ENCODE data around the gene TAF4. TPM values are rescaled to one million over a fixed set of nuclear protein-coding genes. Genes with fewer than 3 reads are reported as not detected.

The TAF4 gene
- polyA plus RNA-seq, 4 donors = 4.6 to 18.3 (median 7.9) TPM

DNA sequence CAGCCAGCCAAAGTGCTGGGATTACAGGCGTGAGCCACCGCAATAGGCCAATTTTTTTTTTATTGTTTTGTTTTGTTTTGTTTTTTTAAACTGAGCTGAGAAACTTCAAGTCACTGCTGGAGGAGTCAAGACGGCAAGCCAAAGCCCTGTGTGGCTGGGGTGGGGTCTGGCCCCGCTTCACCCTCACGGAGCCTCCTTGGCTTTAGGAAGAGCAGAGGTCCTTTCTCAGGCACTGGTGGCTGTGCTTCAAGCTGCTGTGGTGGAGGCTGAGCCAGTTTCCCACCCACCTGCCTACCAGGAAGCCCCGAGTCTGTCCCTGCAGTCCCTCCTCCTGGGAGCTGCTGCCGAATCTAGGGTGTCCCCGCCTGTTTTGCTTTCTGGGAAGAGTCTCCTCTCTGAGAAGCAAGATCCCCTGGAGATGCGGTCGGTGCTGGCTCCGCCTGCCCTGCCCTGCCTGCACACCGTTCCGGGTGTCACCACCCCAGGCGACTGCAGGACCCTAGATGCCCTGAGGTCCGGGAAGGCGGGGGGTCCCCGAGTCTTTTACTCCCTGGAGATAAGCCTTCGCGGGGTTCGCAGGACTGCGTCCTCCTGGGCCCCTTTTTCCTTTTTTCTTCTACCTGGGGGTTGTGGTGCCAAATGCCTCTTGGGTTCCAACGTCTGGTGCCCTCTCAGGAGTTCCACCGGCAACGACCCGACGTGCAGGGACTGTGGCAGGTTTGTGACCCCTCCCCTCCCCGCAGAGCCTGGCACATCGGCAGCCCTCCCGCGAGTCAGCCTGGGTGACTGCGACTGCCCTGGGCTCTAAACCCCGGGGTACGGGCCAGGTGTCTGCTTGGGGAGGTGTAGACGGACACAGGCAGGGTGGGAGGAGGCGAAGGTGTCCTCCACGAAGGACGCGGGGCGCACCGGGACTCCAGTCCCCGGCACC, 100.7 kb downstream of the TAF4 start:
- Histone ChIP-seq H3K4me1 (ENCODE audit: control insufficient read depth in 3 of 3, insufficient read depth in 2 of 3, low read depth in 1 of 3, low read length in 2 of 3) (no peaks in the 10 kb centered on the region), H3K27ac (ENCODE audit: low read depth in 1 of 3, low read length in 2 of 3) (no peak overlapping the region), H3K4me3 (ENCODE audit: low read depth in 1 of 3, low read length in 3 of 3) (no peak overlapping the region), H3K27me3 (ENCODE audit: control insufficient read depth in 3 of 3, insufficient read depth in 3 of 3, low read length in 3 of 3) (peaks cover 0 to 17% (median 10%) of the 10 kb centered on the region in 3 donors), H3K9me3 (ENCODE audit: control insufficient read depth in 2 of 2, insufficient read depth in 1 of 2, low read depth in 1 of 2, low read length in 1 of 2) (no peaks in the 10 kb centered on the region), H3K36me3 (ENCODE audit: control insufficient read depth in 3 of 3, insufficient read depth in 2 of 3, low read depth in 1 of 3, low read length in 3 of 3) (no peaks in the 10 kb centered on the region)
- 15 to 35% (median 21%) methylated on average over 40 to 41 of the region's 41 CpGs for WGBS, 3 donors
- DNase-seq (no peak), FAIRE-seq (no peak)

DNA sequence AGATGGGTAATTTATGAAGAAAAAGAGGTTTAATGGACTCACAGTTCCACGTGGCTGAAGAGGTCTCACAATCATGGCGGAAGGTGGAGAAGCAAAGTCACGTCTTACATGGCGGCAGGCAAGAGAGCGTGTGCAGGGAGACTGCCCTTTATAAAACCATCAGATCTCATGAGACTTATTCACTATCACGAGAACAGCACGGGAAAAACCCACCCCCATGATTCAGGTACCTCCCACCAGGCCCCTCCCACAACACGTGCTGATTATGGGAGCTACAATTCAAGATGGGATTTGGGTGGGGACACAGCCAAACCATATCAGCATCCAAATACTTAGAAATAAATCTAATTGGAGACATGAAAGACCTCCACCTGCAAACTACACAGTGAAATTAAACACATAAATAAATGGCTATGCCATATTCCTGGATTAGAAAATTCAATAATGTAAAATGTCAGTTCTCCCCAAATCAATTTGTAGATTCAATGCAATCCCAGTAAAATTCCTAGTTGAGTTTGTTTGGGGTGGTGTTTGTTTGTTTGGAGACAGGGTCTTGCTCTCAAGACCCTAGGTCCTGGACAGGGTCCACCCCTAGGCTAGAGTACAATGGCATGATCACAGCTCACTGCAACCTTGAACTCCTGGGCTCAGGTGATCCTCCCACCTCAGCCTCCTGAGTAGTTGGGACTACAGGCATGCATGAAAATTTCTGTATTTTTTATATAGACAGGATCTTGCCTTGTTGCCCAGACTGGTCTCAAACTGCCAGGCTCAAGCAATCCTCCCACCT, 101.6 kb downstream of the TAF4 start:
- Histone ChIP-seq H3K4me1 (ENCODE audit: control insufficient read depth in 3 of 3, insufficient read depth in 2 of 3, low read depth in 1 of 3, low read length in 2 of 3) (no peaks in the 10 kb centered on the region), H3K27ac (ENCODE audit: low read depth in 1 of 3, low read length in 2 of 3) (no peak overlapping the region), H3K36me3 (ENCODE audit: control insufficient read depth in 3 of 3, insufficient read depth in 2 of 3, low read depth in 1 of 3, low read length in 3 of 3) (no peaks in the 10 kb centered on the region), H3K4me3 (ENCODE audit: low read depth in 1 of 3, low read length in 3 of 3) (no peak overlapping the region), H3K9me3 (ENCODE audit: control insufficient read depth in 2 of 2, insufficient read depth in 1 of 2, low read depth in 1 of 2, low read length in 1 of 2) (no peaks in the 10 kb centered on the region), H3K27me3 (ENCODE audit: control insufficient read depth in 3 of 3, insufficient read depth in 3 of 3, low read length in 3 of 3) (peaks cover 0 to 17% (median 10%) of the 10 kb centered on the region in 3 donors)
- FAIRE-seq (no peak), DNase-seq (no peak)
- 79 to 84% (median 81%) methylated on average over 8 of the region's 8 CpGs for WGBS, 3 donors

DNA sequence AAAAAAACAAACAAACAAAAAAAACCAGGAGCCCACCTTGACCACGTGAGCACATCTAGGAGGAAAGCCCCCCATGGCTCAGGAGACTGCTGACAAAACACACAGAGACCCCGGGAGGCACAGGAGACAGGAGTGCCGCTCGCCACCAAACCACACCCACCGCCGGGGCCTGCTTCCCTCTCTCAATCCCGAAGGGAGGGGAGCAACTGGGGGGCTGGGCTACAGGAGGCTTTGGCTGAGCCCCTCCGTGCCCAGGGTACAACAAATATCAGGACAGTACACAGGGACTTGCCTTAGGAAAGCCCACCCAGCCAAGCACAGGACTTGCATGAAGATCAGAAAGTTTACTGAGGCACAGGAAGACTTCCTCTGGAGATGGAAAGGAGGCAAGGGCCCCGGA, 102.5 kb downstream of the TAF4 start:
- no peaks in the 10 kb centered on the region for H3K4me1 ChIP-seq (ENCODE audit: control insufficient read depth in 3 of 3, insufficient read depth in 2 of 3, low read depth in 1 of 3, low read length in 2 of 3)
- FAIRE-seq (no peak), DNase-seq (no peak)
- 69 to 85% (median 82%) methylated on average over 9 of the region's 9 CpGs for WGBS, 3 donors
- H3K27ac ChIP-seq (ENCODE audit: low read depth in 1 of 3, low read length in 2 of 3) = no peak overlapping the region
- peaks cover 0 to 17% (median 10%) of the 10 kb centered on the region in 3 donors for H3K27me3 ChIP-seq (ENCODE audit: control insufficient read depth in 3 of 3, insufficient read depth in 3 of 3, low read length in 3 of 3)
- no peak overlapping the region for H3K4me3 ChIP-seq (ENCODE audit: low read depth in 1 of 3, low read length in 3 of 3)
- H3K36me3 ChIP-seq (ENCODE audit: control insufficient read depth in 3 of 3, insufficient read depth in 2 of 3, low read depth in 1 of 3, low read length in 3 of 3) = no peaks in the 10 kb centered on the region
- H3K9me3 ChIP-seq (ENCODE audit: control insufficient read depth in 2 of 2, insufficient read depth in 1 of 2, low read depth in 1 of 2, low read length in 1 of 2) = no peaks in the 10 kb centered on the region

DNA sequence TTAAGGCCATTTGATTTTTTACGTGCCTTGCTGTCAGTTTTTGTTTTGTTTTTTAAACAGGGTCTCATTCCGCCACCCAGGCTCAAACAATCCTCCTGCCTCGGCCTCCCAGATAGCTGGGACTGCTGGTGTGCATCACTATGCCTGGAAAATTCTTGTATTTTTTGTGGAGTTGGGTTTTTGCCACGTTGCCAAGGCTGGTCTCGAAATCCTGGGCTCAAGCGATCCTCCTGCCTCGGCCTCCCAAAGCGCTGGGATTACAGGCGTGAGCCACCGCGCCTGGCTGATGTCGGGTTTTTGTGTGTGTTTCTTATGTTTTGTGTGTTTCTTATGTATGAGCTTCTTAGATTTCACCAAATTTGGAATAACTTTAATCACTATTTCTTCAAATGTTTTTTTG, 104.8 kb downstream of the TAF4 start:
- Histone ChIP-seq H3K9me3 (ENCODE audit: control insufficient read depth in 2 of 2, insufficient read depth in 1 of 2, low read depth in 1 of 2, low read length in 1 of 2) (no peaks in the 10 kb centered on the region), H3K36me3 (ENCODE audit: control insufficient read depth in 3 of 3, insufficient read depth in 2 of 3, low read depth in 1 of 3, low read length in 3 of 3) (no peaks in the 10 kb centered on the region), H3K27ac (ENCODE audit: low read depth in 1 of 3, low read length in 2 of 3) (no peak overlapping the region), H3K4me1 (ENCODE audit: control insufficient read depth in 3 of 3, insufficient read depth in 2 of 3, low read depth in 1 of 3, low read length in 2 of 3) (no peaks in the 10 kb centered on the region), H3K4me3 (ENCODE audit: low read depth in 1 of 3, low read length in 3 of 3) (no peak overlapping the region), H3K27me3 (ENCODE audit: control insufficient read depth in 3 of 3, insufficient read depth in 3 of 3, low read length in 3 of 3) (peaks cover 0 to 8% (median 8%) of the 10 kb centered on the region in 3 donors)
- DNase-seq (no peak), FAIRE-seq (no peak)
- WGBS, 3 donors = 89 to 93% (median 93%) methylated on average over 12 of the region's 12 CpGs

DNA sequence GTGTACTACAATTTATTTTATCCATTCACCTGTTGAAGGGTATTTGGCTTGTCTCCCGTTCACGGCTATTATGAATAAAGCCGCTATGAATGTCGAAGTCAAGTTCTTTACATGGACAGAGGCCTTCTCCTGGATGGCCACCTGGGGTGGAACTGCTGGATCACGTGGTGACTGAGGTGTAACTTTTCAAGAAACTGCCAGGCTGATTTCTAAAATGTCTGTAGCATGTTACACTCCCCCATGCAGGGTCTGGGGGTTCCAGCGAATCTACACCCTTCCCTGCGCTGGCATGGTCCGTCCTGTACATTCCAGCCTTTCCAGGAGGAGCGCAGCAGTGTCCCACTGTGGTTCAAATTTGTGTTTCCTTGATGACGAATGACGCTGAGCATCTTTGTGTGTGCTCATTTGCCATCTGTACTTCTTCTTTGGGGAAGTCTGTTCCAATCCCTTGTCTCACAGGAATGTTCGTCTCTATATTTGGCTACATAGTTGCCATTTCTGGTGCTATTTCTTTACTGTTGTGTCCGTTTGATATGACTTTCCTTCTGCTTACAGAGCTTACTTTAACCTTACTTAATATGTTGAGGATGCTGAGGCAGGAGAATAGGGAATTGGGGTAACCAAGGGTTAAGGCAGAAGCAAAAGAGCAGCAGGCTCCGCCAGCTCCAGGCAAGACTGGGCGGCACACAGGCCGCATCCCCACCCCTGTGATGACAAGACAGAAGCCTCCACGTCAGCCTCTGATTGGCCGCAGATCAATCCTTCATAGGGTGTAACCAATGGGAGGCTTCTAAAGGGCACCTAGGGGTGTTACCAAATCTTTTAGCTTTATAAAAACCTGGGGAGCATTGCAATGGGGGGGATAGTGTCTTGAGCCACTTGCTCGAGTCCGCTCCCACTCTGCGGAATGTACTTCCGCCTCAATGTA, 106.6 kb downstream of the TAF4 start:
- FAIRE-seq (no peak), DNase-seq (no peak)
- Histone ChIP-seq H3K27ac (ENCODE audit: low read depth in 1 of 3, low read length in 2 of 3) (no peak overlapping the region), H3K9me3 (ENCODE audit: control insufficient read depth in 2 of 2, insufficient read depth in 1 of 2, low read depth in 1 of 2, low read length in 1 of 2) (no peaks in the 10 kb centered on the region), H3K27me3 (ENCODE audit: control insufficient read depth in 3 of 3, insufficient read depth in 3 of 3, low read length in 3 of 3) (no peaks in the 10 kb centered on the region), H3K4me3 (ENCODE audit: low read depth in 1 of 3, low read length in 3 of 3) (no peak overlapping the region), H3K4me1 (ENCODE audit: control insufficient read depth in 3 of 3, insufficient read depth in 2 of 3, low read depth in 1 of 3, low read length in 2 of 3) (no peaks in the 10 kb centered on the region), H3K36me3 (ENCODE audit: control insufficient read depth in 3 of 3, insufficient read depth in 2 of 3, low read depth in 1 of 3, low read length in 3 of 3) (no peaks in the 10 kb centered on the region)
- 75 to 82% (median 81%) methylated on average over 22 of the region's 22 CpGs for WGBS, 3 donors

DNA sequence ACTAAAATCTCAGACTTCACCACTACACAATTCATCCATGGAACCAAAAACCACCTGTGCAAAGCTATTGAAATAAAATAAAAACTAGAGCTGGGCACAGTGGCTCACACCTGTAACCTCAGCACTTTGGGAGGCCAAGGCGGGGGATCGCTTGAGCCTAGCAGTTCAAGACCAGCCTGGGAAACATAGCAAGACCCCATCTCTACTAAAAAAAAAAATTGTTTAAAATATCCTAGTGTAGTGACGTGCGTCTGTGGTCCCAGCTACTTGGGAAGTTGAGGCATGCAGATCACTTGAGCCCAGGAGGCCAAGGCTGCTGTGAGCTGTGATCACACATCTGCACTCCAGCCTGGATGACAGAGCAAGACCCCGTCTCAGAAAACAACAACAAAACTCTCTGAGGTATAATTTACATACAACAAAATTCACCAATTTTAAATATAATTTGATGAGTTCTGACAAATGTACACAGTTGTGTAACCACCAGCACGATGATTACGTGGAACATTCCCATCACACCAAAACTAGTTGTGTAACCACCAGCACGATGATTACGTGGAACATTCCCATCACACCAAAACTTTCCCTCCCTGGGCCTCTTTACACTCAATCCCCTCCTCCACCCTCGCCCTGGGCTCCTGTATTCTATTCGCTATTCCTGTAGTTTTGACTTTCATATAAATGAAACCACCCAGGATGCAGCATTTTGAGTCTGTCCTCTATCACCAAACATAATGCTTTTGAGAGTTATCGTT, 107.5 kb downstream of the TAF4 start:
- no peak for FAIRE-seq

DNA sequence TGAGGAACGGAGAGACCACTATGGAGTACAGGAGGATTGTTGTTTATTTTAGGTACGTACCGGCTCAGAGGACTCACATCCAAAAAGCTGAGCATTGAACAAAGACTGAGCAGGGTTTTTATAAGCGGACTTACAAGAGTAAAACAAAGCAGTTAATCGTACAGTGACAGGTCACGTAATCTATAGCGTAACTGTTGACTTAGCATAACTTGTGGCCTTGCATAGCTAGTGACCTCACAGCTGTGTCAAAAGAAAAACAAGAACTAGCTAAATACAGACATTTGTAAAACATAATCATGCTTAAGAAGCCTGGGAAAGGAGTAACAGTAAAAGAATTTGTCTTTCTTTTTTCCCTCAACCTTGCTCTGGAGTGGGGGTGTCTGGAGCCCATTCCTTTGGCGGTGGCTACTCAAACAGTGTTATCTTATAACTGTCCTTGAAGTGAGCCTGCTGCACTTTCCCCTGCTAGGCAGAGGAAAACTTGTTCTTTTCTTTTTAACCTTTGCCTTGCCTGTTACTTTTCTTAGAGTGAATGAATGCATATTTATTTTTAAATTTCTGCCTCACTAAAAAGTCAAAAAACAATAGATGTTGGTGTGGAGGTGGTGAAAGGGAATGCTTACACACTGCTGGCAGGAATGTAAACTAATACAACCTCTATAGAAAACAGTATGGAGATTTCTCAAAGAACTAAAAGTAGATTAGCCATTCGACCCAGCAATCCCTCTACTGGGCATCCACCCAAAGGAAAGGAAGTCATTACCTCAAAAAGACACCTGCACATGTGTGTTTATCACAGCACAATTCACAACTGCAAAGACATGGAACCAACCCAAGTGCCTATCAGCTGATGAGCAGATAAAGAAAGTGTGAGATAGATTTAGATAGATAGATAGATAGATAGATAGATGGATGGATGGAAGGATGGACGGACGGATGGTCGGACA, 109.0 kb downstream of the TAF4 start:
- DNase-seq (peak; percentile 9 to 41), FAIRE-seq (no peak)
- H3K27ac ChIP-seq (ENCODE audit: low read depth in 1 of 3, low read length in 2 of 3) = no peak overlapping the region
- H3K4me1 ChIP-seq (ENCODE audit: control insufficient read depth in 3 of 3, insufficient read depth in 2 of 3, low read depth in 1 of 3, low read length in 2 of 3) = no peaks in the 10 kb centered on the region
- no peaks in the 10 kb centered on the region for H3K9me3 ChIP-seq (ENCODE audit: control insufficient read depth in 2 of 2, insufficient read depth in 1 of 2, low read depth in 1 of 2, low read length in 1 of 2)
- H3K36me3 ChIP-seq (ENCODE audit: control insufficient read depth in 3 of 3, insufficient read depth in 2 of 3, low read depth in 1 of 3, low read length in 3 of 3) = no peaks in the 10 kb centered on the region
- 16 to 44% (median 37%) methylated on average over 12 of the region's 12 CpGs for WGBS, 3 donors
- H3K27me3 ChIP-seq (ENCODE audit: control insufficient read depth in 3 of 3, insufficient read depth in 3 of 3, low read length in 3 of 3) = no peaks in the 10 kb centered on the region
- H3K4me3 ChIP-seq (ENCODE audit: low read depth in 1 of 3, low read length in 3 of 3) = no peak overlapping the region

More for the DNA sequence above, 107.5 kb downstream of the TAF4 start:
- 85 to 87% (median 86%) methylated on average over 12 of the region's 12 CpGs for WGBS, 3 donors
- Histone ChIP-seq H3K4me1 (ENCODE audit: control insufficient read depth in 3 of 3, insufficient read depth in 2 of 3, low read depth in 1 of 3, low read length in 2 of 3) (no peaks in the 10 kb centered on the region), H3K27me3 (ENCODE audit: control insufficient read depth in 3 of 3, insufficient read depth in 3 of 3, low read length in 3 of 3) (no peaks in the 10 kb centered on the region), H3K4me3 (ENCODE audit: low read depth in 1 of 3, low read length in 3 of 3) (no peak overlapping the region), H3K27ac (ENCODE audit: low read depth in 1 of 3, low read length in 2 of 3) (no peak overlapping the region), H3K9me3 (ENCODE audit: control insufficient read depth in 2 of 2, insufficient read depth in 1 of 2, low read depth in 1 of 2, low read length in 1 of 2) (no peaks in the 10 kb centered on the region), H3K36me3 (ENCODE audit: control insufficient read depth in 3 of 3, insufficient read depth in 2 of 3, low read depth in 1 of 3, low read length in 3 of 3) (no peaks in the 10 kb centered on the region)
- no peak for DNase-seq

All from small intestine (tissue), 7 donors.